DLD1 (cell line): ENCODE measurements around the gene PTGFRN.

ENCODE experiments used
- in situ Hi-C: cut with HindIII; loops from 2 replicates; pipeline ENCODE4 v1.10.0; 2017; ENCODE audit warnings: low sequenced_read_pairs

Gene PTGFRN

DNA sequence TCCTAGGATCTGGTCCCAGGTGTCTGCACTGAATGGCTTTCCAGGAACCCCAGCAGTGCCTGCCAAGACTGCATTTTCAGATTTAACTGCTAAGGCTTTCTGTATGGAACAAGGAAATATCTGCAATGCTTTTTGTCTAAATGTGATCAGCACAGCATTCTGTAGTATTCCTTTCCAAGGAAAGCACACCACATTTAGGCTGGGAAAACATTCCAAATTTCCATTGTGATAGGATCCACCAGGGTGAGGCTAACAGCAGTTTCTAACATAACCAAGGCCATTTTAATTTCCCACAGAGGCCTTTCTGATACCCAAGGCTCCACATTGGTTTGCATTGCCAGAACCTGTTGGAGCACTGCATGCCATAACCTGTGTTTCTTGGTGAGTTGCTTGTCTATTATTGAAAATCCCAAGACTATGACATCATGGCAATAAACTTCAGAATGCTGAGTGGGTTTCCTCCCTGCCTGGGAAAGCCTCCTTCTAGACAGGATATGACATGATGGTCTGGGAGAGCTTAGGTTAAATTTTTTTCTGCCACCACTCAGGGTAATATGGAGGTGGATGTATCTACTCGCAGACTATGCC lies 23.3 kb upstream of the PTGFRN start:
- in situ Hi-C loops: loop anchor here (10.0 kb wide), 1 partner anchor 82 kb away; no protein-coding TSS in a partner anchor

DNA sequence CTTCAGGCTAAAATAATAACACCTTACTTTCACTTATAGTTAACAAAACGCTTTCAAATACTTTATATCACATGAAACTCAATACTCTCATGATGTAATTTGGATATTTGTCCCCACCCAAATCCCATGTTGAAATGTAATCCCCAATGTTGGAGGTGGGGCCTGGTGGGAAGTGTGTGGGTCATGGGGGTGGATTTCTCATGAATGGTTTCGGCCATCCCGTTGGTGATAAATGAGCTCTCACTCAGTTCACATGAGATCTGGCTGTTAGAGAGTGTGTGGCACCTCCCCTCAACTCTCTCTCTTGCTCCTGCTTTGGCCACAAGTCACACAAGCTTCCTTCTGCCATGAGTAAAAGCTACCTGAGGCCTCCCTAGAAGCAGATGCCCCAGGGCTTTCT lies 22.5 kb upstream of the PTGFRN start:
- in situ Hi-C loops: loop anchor here (10.0 kb wide), 1 partner anchor 82 kb away; no protein-coding TSS in a partner anchor

DNA sequence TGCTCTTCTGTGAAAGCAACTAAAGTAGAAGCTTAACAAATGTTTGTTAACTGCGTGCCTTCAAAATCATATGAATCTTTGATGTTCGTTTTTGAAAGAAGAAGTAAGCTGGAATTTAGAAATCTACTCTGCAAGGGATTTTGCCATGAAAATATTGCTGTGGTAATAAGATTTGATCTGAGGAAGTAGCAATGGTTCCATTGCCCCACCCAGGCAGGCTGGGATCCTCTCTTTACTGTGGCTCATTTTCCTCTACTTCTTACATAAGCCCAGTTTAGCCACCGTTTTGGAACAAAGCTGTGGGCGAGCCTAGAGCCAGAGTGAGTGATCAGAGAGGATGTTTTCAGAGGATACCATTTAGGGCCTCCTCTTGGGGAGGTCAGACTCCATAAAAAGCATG lies 20.3 kb upstream of the PTGFRN start:
- in situ Hi-C loops: loop anchor here (10.0 kb wide), 1 partner anchor 85 kb away; no protein-coding TSS in a partner anchor

DNA sequence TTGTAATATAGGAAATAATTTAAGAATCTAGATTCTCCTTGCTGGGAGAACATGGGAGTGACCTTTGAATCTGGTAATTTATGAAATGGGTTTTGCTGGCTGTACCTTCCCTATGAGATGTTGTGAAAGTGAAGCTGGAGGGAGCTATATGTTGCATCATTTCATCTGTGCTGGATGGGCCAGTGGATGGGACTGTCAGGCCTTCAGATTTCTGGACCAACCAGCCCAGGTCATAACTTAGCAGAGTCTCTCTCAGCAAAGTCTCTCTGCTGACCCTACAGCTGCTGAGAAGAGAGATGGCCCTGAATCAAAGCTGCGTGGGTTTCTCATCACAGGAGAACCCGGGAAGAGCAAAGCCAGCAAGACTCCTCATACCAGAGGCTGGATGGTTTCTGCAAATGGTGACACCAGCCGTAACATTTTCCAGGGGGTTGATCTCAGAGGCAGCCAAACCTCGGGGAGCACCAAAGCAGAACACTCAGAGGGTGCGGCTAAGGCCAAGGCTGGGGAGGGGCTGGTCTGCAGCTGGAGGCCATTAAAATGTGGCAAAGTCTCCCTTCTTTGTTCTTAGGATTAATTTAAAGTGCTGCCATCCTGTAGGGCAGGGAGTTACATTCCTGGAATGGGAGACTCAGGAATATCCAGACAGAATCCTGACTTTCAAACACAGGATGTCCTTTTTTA lies 18.2 kb upstream of the PTGFRN start:
- in situ Hi-C loops: no loop called here

DNA sequence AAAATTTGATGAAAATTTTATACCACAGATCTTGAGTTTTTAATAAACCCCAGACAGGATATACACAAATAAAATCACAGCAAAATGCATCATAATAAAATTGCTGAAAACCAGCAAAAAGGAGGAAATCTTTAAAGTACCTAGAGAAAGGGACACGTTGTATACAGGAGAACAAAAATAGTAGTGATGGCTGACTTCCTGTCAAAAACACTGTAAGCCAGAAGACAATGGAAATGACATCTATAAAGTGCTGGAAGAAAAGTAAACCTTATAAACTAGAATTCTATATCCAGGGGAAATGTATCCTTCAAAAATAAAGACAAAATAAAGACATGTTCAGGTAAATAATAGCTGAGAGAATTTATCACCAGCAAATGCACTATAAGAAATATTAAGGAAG lies 14.6 kb upstream of the PTGFRN start:
- in situ Hi-C loops: no loop called here

DNA sequence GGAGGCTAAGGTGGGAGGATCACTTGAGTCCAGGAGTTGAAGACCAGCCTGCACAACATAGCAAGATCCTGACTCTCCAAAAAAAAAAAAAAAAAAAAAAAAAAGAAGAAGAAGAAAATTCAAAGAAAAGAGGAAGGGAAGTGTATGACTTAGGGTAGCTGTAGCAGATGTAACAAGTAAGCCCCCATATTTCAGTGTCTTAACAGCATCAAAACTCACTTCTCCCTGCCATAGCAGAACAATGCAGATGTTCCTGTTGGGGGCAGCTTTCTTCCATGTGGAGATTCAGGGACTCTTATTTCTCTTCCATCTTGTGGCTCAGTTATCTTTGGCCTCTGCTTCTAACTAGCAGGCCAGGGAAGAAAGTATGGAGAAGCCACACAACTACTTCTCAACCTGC lies 10.2 kb upstream of the PTGFRN start:
- in situ Hi-C loops: no loop called here

DNA sequence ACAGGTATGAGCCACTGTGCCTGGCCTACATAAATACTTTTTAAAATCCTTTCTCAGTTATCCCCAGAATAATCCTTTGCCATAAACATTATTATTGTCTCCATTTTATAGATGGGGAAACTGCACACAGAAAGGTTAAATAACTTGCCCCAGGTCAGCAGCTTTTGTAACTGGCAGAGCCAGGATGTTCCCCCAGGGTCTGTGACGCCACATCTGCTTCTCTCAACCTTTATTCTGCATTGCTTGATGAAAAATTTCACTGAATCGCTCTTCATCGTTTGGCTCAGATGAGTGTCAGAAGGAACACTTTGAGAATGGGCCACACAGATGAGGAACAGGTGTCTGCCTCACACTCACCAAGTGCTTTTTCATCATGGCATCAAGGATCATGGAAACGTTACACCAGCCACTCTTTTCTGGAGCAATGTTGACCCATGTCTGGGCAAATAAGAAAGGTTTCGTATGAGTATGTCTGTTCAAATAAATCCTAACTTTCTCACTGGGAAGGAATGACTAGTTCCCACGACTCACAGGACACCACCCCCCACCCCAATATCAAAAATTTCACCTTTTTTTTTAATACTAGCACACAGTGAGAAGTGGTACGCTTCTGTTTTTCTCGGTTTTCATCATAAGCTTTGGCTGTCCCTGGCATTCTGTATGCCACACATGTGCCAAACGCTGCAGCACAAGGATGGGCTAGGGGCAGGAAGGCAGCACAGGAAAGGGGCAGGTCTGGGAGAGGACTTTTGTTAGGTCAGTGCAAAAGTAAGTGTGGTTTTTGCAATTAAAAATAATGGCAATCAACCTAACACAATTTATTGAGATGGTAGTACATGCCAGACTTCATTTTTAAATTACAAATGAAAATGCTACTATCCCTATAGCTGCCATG lies 9.0 kb upstream of the PTGFRN start:
- in situ Hi-C loops: no loop called here

DNA sequence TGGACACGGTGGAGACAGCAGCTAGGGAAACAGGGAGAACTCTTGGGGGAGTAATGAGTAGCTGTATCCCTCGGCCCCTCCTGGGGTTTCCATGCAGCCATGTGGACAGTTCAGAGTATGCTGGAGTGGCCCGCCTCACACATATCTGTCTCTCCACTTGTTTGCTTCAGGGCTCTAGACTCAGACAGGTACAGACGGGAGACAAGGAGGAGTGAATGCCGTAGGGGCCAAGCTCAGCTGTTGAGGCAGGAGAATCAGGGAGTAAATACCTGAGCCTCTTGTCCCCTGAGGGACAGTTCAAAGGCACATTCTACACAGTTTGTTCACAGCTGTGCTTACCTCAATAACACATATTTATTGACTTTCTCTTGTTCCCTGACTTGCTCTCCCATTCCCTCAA lies 7.7 kb upstream of the PTGFRN start:
- in situ Hi-C loops: no loop called here

DNA sequence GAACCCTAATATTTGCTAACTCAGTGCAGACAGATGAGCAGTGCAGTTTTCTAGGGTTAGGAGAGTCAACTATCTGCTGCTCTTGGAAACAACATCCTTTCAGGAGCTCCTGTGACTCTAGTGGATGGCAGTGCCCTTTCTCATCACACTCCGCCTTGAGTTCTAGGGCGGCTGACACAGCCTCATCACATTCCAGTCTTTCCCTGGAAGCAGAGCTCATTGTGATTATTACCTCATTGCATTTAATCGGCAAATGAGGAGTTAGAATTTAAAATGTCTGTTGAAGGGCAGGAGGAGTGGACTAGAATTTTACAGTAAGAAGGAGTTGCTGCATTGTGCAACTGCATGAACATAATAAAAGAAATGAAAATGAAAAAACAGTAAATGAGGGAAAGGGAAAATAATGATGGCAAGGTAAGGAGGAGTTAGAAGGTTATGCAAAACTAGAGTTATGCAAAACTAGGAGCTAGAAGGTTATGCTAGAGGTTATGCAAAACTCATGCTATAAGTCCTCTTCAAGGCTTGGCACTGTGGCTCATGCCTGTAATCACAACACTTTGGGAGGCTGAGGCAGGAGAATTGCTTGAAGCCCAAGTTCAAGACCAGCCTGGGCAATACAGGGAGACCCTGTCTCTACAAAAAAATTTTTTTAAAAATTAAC lies 6.9 kb upstream of the PTGFRN start:
- in situ Hi-C loops: no loop called here

DNA sequence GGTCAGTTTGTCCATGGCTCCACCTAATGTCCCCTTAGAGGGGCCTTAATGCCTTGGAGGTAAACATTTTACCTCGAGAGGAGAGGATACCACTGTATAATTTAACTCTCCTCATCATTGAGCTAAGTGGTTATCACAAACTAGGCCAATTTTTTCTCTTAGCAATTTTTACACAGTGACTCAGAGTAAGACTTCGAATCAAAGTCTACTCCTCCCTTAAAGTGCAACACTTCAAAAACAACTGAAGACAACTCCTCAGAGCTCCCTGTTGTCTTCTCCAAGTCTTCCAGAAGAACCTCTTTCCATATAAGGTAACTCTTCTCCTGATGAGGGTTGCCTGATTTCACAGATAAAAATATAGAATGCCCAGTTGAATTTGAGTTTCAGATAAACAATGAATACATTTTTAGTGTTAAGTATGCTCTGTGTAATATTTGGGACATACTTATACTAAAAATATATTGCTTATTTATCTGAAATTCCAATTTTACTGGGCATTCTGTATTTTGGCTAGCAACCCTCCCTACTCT lies 4.9 kb upstream of the PTGFRN start:
- in situ Hi-C loops: no loop called here

DNA sequence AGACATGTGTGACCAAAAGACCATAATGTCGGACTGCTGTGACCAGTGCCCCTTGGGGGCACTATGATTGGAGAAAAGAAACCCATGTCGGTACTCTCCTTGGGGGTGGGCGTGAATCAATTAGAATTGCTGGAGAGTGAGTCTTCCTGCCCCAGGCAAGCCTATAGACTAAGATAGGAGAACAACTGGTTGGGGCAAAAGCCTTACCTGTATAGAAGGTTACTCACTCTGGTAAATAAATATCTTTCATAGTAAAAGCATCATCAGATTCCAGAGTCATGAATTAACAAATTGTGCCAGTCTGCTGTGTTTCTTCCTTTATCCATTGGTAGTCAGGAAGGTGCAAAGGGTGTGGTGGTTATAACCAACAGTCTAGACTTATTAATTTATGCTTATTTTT lies 2.9 kb upstream of the PTGFRN start:
- in situ Hi-C loops: no loop called here

DNA sequence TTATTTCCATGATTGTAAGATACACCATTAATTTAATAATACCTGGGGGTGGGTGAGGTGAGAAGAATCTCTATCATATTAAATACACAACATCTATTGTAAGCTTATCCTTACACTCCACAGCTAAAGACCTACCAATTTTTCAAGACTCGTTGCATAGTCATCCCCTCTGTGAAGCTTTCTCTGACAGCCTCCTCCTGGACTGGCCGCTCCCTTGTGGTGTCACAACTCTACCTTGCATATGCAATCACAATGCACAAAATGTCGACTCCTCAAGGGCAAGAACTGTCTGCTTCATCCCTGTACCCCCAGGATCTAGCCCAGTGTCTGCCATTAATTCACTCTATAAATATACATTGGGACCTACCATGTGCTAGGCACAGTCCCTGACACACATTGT lies 2.4 kb upstream of the PTGFRN start:
- in situ Hi-C loops: no loop called here

DNA sequence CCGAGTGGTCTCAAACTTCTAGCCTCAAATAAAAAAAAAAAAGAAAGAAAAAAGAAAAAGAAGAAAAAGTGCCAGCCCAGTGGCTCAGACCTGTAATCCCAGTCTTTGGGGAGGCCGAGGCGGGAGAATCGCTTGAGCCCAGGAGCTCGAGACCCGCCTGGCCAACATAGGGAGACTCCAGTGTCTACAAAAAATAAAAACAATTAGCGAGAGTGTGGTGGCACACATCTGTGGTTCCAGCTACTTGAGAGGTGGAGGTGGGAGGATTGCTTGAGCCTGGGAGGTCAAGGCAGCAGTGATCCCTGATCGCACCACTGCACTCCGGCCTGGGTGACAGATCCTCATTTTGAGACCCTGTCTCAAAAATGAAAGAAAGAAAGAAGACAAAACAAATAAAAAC lies 1.4 kb upstream of the PTGFRN start:
- in situ Hi-C loops: no loop called here

DNA sequence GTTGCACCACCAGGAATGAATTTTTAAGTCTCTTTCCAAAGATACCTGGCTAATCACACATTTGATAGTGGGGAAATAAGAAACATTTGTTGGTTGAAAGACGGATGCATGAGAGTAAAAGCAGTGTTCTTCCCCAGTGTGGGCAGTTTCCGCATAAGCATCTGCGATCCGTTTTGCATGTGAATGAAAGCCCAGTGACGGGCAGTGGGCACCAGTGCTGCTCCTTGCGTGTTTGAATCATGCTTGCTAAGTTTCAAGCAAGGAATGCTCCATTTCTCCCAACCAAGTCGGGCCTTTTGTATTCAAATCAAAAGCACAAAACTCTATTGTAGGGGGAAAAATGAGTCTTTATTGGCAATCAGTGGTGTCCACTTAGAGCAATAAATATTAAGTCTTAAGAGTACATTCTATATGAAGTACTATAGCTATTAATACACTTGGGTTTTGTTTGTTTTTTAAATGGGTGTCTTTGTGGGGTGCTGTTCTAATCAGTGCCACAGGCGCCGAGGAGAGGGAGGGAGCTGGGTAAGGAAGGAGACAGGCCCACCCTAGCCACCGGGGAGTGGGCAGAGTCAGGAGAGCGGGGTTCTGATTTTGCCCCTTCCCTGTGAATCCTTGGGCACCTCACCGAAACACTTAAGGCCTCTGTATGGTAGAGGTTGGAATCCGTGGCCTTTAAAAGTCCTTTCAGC lies 750 bp upstream of the PTGFRN start:
- in situ Hi-C loops: no loop called here

DNA sequence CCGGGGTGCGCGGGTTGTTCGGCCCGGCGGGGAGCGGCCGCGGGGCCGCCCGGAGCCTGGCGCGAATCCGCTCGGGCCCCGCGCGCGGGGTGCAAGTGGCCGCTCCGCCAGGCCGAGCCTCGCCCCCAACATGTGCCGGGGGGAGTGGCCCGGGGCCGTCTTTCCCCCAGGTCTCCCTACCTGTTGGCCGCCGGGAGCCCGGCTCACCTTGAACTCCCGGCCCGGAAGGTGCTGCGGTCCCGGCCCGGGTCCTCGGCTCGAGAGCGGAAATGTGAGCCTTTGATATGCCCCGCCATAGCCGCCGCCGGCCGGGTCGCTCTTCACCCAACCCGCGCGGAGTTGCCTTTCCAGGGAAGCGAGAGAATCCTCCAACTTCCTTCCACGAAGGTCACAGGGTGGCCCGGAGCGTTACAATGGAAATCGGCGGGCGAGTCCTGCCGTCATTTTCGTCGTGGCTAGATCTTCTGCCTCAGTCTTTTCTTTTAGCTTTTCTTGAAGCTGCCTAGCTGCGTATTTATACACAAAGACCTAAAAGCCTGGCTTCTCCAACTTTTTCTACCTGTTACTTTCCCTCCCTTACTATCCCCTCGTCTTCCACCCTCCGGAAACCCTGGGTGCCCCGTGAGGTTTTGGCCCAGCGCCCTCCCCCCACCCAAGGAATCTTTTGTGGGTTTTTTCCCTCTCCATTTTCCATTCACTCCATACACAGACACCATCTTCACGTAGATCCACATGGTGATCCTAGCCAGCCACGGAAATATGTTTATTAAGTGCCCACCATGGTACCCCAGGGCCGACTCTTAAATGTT lies 867 bp downstream of the PTGFRN start:
- in situ Hi-C loops: no loop called here

DNA sequence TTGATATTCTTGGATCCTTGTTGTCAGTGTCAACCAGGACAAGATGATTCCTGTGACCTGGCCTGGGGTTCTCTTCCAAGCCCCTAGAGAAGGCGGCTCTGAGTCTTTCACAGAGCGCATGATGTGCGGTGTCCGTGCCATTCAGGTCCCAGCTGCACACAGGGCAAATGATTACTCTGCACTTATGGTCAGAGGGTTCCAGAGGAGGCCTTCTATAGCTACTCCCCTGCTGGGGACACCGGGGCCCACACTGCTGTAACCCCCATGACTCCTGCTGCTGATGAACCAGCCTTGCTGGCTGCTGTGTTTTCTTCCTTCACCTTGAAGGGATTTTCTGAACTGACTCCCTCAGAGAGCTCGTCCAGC lies 1.5 kb downstream of the PTGFRN start:
- in situ Hi-C loops: no loop called here

DNA sequence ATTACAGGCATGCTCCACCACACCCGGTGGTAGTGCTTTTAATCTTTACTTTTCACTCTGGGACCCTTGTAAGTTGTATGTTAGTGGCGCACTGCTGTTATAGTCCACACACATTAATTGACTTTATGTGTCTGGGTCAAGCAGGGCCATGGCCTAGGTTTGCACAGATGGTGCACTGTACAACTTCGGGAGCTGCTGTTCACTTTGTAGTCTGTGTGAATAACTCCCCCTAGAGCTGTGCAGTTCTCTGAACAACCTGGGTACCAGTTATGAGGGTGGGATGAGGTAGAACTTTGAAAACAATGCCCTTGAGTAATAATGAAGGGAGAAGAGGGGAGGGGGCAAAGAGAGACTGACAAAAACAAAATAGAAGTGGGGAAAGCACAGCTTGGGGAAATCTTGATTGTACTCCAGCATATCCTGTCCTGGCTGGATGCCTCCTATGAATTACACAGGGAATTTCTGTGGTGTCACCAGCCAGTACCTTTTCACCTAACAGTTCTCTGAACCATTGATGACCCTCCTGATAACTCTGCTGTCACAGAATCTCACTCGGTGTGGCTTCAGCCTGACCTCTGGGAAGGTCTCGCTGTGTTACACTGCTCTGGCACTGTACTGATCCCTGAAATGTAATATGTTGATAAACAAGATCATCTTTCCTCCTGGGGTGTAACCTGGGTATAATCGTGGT lies 2.2 kb downstream of the PTGFRN start:
- in situ Hi-C loops: no loop called here

DNA sequence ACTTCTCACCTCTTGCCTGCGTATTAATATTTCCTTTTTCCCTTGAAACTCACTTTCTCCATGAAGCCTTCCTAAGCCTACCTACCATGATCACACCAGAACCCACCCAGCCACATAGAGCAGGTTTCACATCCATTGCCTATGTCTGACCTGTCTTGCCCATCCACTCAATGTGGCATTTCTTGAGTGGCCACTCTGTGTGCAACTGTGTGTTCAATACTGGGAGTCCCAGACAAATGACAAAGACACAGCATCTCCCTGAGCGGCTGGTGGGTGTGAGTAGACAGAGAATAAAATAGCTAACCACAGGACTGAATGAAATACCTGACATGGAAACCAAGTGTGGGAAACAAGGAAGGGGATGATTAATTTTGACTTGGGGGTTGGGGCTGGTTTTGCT lies 3.1 kb downstream of the PTGFRN start:
- in situ Hi-C loops: no loop called here

DNA sequence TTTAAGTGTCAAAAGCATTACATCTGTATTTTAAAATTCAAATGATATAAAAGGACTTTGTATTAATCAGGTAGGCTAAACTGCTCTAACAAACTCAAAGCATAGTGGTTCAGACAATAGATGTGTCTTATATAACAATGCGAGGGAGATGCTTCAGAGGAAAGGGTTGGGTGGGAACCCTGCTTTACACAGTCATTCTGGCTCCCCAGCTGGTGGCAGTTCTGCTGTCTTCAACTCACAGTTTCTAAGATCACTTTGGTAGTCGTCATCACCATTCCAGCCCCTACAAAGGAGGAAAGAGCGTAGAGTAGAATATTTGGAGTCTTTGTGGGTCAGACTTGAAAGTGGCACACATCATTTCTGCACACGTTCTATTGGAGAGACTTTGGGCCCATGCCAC lies 4.2 kb downstream of the PTGFRN start:
- in situ Hi-C loops: no loop called here
